Loucy (cell line): ENCODE measurements around the gene TTC7B.

Experiments used
- CTCF ChIP-seq: fragments of 200-600 bp; sonication (generic); conservative IDR thresholded peaks from 2 replicates; pipeline ENCODE4 v1.5.1; 2014; ENCODE audit warnings: mild to moderate bottlenecking, antibody characterized with exemption, low read length
- EZH2phosphoT487 ChIP-seq: fragments of 200-600 bp; IDR thresholded peaks from 2 replicates; pipeline ENCODE4 v1.6.1; 2018; ENCODE audit warnings: antibody characterized with exemption, mild to moderate bottlenecking, moderate library complexity, borderline replicate concordance

GRCh38 chr14:90518069-90518940, 297.9 kb downstream of the TTC7B start:
- TF ChIP-seq CTCF (no peak), EZH2phosphoT487 (no peak)
